HepG2 (cell line): Measurements from ENCODE around the gene GNB1. TPM values are rescaled to one million over a fixed set of nuclear protein-coding genes. Genes with fewer than 3 reads are reported as not detected.
A peak's percentile ranks its signal among the peaks of the same experiment; 100 is the strongest.

ENCODE experiments used
- ARID5B ChIP-seq: IDR thresholded peaks from 2 replicates; pipeline ENCODE4 v1.4.0; 2020; ENCODE audit warnings: mild to moderate bottlenecking, missing genetic modification reagents
- FOXJ3 ChIP-seq: sonication (generic); formaldehyde crosslinking; IDR thresholded peaks from 2 replicates; pipeline ENCODE4 v1.4.0; 2020; ENCODE audit warnings: missing genetic modification reagents, mild to moderate bottlenecking, borderline replicate concordance
- GFI1 ChIP-seq: sonication (generic); formaldehyde crosslinking; IDR thresholded peaks from 2 replicates; pipeline ENCODE4 v1.5.0; 2020; ENCODE audit warnings: missing genetic modification reagents, mild to moderate bottlenecking, borderline replicate concordance
- HDAC2 ChIP-seq: sonication (generic); formaldehyde crosslinking; IDR thresholded peaks from 2 replicates; pipeline ENCODE4 v1.4.0; 2020; ENCODE audit warnings: missing genetic modification reagents
- KDM6A ChIP-seq: IDR thresholded peaks from 2 replicates; pipeline ENCODE4 v1.6.1; 2016; ENCODE audit warnings: low read depth
- KMT2A ChIP-seq: sonication (generic); formaldehyde crosslinking; IDR thresholded peaks from 2 replicates; pipeline ENCODE4 v1.4.0; 2020; ENCODE audit warnings: missing genetic modification reagents
- MTA1 ChIP-seq: sonication (generic); formaldehyde crosslinking; IDR thresholded peaks from 2 replicates; pipeline ENCODE4 v1.4.0; 2020; ENCODE audit warnings: missing genetic modification reagents, mild to moderate bottlenecking, borderline replicate concordance
- NCOR1 ChIP-seq: fragments of 200-600 bp; sonication (generic); IDR thresholded peaks from 2 replicates; pipeline ENCODE4 v1.7.0; 2017; ENCODE audit warnings: antibody characterized with exemption, low read length, borderline replicate concordance
- REXO4 ChIP-seq: sonication (generic); formaldehyde crosslinking; IDR thresholded peaks from 2 replicates; pipeline ENCODE4 v1.8.0; 2022; ENCODE audit warnings: missing genetic modification reagents, mild to moderate bottlenecking, borderline replicate concordance
- SAFB2 ChIP-seq: sonication (generic); formaldehyde crosslinking; IDR thresholded peaks from 2 replicates; pipeline ENCODE4 v1.5.1; 2020; ENCODE audit warnings: missing genetic modification reagents, low read depth, mild to moderate bottlenecking, borderline replicate concordance
- SP4 ChIP-seq: sonication (generic); formaldehyde crosslinking; IDR thresholded peaks from 2 replicates; pipeline ENCODE4 v1.8.1; 2023; ENCODE audit warnings: mild to moderate bottlenecking, missing genetic modification reagents
- ZFY ChIP-seq: sonication (generic); formaldehyde crosslinking; IDR thresholded peaks from 2 replicates; pipeline ENCODE4 v1.4.0; 2020; ENCODE audit warnings: missing genetic modification reagents
- ZNF558 ChIP-seq: sonication (generic); formaldehyde crosslinking; IDR thresholded peaks from 2 replicates; pipeline ENCODE4 v1.9.0; 2022; ENCODE audit warnings: mild to moderate bottlenecking, missing genetic modification reagents, borderline replicate concordance
- ZNF605 ChIP-seq: sonication (generic); formaldehyde crosslinking; IDR thresholded peaks from 2 replicates; pipeline ENCODE4 v1.8.0; 2022; ENCODE audit warnings: mild to moderate bottlenecking, missing genetic modification reagents
- ZNF782 ChIP-seq: sonication (generic); formaldehyde crosslinking; IDR thresholded peaks from 2 replicates; pipeline ENCODE4 v1.4.0; 2020; ENCODE audit warnings: missing genetic modification reagents, mild to moderate bottlenecking, borderline replicate concordance
- polyA plus RNA-seq, 8 experiments: library from polyadenylated mRNA; depleted of rRNA in 3 of 8; stranded (reverse) in 7 of 8; unstranded in 1 of 8; fragments of >200 nt; fragmentation: Illumina TruSeq in 4 of 8; extraction: Trizol in 4 of 8; gene quantifications; 2 replicates each; pipeline versions ENCODE4 v1.2.1 to v1.2.3, GENCODE V29; 2011 to 2016; ENCODE audit warnings: low read depth in 4 of 8, missing spikeins in 1 of 8, mixed read lengths in 1 of 8; ENCODE audit not compliant: insufficient read depth in 1 of 8
- total RNA-seq, 5 experiments: library from RNA; depleted of rRNA; stranded (reverse); fragments of >200 nt; fragmentation: Illumina TruSeq; extraction: Trizol; gene quantifications; 2 replicates each; pipeline ENCODE4 v1.2.3, GENCODE V29; 2016; ENCODE audit warnings: low read depth in 1 of 5
- TF ChIP-seq, protein P1 (sequence below): fragments of 450-650 bp; IDR thresholded peaks from 2 replicates; pipeline ENCODE4 v1.6.1; 2017; ENCODE audit warnings: mild to moderate bottlenecking
- TF ChIP-seq, protein P2 (sequence below): sonication (generic); formaldehyde crosslinking; IDR thresholded peaks from 2 replicates; pipeline ENCODE4 v1.5.0; 2020; ENCODE audit warnings: mild to moderate bottlenecking, missing genetic modification reagents
- TF ChIP-seq, protein P3 (sequence below): IDR thresholded peaks from 2 replicates; pipeline ENCODE4 v1.6.1; 2016; ENCODE audit warnings: mild to moderate bottlenecking

The GNB1 gene
- total and polyA plus RNA-seq, 2 of the 13 experiments (the other 11 are each of a cell fraction or from before 2014, with no cell fraction given) = 66.2 to 327 TPM

- TF ChIP-seq, protein P1, sequence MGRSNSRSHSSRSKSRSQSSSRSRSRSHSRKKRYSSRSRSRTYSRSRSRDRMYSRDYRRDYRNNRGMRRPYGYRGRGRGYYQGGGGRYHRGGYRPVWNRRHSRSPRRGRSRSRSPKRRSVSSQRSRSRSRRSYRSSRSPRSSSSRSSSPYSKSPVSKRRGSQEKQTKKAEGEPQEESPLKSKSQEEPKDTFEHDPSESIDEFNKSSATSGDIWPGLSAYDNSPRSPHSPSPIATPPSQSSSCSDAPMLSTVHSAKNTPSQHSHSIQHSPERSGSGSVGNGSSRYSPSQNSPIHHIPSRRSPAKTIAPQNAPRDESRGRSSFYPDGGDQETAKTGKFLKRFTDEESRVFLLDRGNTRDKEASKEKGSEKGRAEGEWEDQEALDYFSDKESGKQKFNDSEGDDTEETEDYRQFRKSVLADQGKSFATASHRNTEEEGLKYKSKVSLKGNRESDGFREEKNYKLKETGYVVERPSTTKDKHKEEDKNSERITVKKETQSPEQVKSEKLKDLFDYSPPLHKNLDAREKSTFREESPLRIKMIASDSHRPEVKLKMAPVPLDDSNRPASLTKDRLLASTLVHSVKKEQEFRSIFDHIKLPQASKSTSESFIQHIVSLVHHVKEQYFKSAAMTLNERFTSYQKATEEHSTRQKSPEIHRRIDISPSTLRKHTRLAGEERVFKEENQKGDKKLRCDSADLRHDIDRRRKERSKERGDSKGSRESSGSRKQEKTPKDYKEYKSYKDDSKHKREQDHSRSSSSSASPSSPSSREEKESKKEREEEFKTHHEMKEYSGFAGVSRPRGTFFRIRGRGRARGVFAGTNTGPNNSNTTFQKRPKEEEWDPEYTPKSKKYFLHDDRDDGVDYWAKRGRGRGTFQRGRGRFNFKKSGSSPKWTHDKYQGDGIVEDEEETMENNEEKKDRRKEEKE = no peak
- TF ChIP-seq KMT2A (CRISPR knock-in tag) (0 out of 2 replicates have a peak, but pooled peaks have one; percentile 55), ARID5B (CRISPR knock-in tag) (peak; percentile 72), ZFY (peak; percentile 32; the same call in 1 of the 2 replicates), MTA1 (CRISPR knock-in tag) (0 out of 2 replicates have a peak, but pooled peaks have one; percentile 29), GFI1 (CRISPR knock-in tag) (no peak), HDAC2 (CRISPR knock-in tag) (peak; percentile 43; the same call in 1 of the 2 replicates), NCOR1 (0 out of 2 replicates have a peak, but pooled peaks have one; percentile 56), ZNF782 (CRISPR knock-in tag) (no peak), REXO4 (CRISPR knock-in tag) (no peak), ZNF558 (no peak), SP4 (peak; percentile 47; the same call in 1 of the 2 replicates), KDM6A (CRISPR knock-in tag) (peak; percentile 82), ZNF605 (CRISPR knock-in tag) (peak; percentile 64; the same call in 1 of the 2 replicates), FOXJ3 (peak; percentile 70; the same call in 1 of the 2 replicates), SAFB2 (no peak)
- TF ChIP-seq, protein P2, sequence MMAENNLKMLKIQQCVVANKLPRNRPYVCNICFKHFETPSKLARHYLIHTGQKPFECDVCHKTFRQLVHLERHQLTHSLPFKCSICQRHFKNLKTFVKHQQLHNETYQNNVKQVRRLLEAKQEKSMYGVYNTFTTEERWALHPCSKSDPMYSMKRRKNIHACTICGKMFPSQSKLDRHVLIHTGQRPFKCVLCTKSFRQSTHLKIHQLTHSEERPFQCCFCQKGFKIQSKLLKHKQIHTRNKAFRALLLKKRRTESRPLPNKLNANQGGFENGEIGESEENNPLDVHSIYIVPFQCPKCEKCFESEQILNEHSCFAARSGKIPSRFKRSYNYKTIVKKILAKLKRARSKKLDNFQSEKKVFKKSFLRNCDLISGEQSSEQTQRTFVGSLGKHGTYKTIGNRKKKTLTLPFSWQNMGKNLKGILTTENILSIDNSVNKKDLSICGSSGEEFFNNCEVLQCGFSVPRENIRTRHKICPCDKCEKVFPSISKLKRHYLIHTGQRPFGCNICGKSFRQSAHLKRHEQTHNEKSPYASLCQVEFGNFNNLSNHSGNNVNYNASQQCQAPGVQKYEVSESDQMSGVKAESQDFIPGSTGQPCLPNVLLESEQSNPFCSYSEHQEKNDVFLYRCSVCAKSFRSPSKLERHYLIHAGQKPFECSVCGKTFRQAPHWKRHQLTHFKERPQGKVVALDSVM (CRISPR knock-in tag) = peak; percentile 77
- TF ChIP-seq, protein P3, sequence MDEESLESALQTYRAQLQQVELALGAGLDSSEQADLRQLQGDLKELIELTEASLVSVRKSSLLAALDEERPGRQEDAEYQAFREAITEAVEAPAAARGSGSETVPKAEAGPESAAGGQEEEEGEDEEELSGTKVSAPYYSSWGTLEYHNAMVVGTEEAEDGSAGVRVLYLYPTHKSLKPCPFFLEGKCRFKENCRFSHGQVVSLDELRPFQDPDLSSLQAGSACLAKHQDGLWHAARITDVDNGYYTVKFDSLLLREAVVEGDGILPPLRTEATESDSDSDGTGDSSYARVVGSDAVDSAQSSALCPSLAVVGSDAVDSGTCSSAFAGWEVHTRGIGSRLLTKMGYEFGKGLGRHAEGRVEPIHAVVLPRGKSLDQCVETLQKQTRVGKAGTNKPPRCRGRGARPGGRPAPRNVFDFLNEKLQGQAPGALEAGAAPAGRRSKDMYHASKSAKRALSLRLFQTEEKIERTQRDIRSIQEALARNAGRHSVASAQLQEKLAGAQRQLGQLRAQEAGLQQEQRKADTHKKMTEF = peak; percentile 37; the same call in 1 of the 2 replicates
Observed at GRCh38 chr1:1768249-1768992, 122.5 kb downstream of the GNB1 start (continued).
